Activated naive CD8-positive, alpha-beta T cell treated with anti-CD3 and anti-CD28 coated beads, Interleukin-2, amount 50 U/mL, for 16 hours (primary cell): Measurements from ENCODE around the gene RNF222.
"Not testable (repeated sequence)": the region's sequence is repeated elsewhere in the genome, so short reads cannot be mapped to it uniquely, and the experiment has no call there.

ENCODE experiments used
- DNase-seq: peaks from one replicate; pipeline ENCODE4 v3.0.0-alpha.2; 2020; ENCODE audit warnings: low read depth, low spot score

The RNF222 gene

GRCh38 chr17:8380049-8380448 is 17.6 kb downstream of the RNF222 start:
- no peak for DNase-seq

DNA sequence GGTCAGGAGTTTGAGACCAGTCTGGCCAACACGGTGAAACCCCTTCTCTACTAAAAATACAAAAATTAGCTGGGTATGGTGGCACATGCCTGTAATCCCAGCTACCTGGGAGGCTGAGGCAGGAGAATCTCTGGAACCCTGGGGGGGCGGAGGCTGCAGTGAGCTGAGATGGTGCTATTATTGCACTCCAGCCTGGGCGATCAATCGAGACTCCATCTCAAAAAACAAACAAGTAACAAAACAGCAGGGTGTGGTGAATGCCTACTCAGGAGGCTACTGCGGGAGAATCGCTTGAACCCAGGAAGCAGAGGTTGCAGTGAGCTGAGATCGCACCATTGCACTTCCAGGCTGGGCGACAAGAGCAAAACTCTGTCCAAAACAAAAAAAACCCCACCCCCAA is 19.5 kb downstream of the RNF222 start:
- DNase-seq: not testable (repeated sequence)

DNA sequence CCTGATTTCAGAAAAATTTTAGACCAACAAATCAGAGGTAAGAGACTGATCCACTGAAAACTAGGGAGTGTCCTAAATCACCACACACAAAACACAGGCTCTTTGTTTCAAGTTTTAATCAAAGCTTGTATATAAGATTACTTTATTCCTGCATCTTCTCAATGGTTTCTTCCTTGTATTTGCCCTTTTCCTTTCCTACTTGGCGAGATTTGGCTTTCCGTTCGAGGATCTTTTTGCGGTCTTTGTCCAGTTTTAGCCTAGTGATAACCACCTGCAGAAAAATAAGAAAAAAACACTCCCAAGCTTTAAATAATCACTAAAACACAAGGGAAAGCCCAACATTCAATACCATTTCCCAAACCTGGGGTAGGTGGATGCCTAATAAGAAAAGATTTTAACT is 20.2 kb downstream of the RNF222 start:
- no peak for DNase-seq

GRCh38 chr17:8376271-8377067 is 21.2 kb downstream of the RNF222 start, which contains the start of gene KRABD2:
TSS of gene KRABD2 (minus strand) at chr17:8376704.
- peak; percentile 86 for DNase-seq

GRCh38 chr17:8375738-8376259 is 21.8 kb downstream of the RNF222 start:
- DNase-seq: no peak

GRCh38 chr17:8373856-8374255 is 23.8 kb downstream of the RNF222 start:
- not testable (repeated sequence) for DNase-seq

DNA sequence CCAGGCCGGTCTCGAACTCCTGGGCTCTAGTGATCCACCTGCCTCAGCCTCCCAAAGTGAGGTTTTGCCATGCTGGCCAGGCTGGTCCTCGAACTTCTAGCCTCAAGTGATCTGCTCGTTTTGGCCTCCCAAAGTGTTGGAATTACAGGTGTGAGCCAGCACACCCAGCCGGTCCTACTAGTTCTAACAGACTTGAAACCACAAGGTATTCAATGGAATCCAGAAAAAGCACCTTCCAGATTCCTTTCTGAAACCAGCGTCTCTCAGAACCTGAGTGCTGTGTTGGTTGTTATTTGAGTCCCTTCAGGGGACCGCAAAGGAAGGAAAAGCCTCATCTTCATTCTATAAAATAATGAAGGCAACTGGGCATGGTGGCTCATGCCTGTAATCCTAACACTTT is 25.2 kb downstream of the RNF222 start:
- no peak for DNase-seq

DNA sequence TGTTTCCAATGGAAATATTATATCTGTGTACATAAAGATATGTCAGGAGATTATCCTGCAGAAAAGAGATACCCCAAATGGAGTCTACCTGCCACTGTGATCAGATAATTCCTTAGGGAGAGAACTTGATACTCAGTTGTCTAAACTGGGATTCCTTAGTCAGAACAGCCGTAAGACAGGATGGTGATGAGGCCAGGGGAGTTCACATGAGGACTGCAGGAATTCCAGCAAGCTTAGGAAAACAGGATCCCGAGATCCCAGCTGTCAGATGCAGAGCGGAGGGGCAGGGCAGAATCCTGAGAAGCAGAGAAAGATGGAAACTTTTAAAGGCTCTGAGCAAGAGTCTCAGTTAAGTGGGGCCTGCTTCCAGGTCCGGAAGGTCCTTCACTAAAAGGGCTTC is 25.8 kb downstream of the RNF222 start:
- no peak for DNase-seq

- DNase-seq: no peak
Measured at GRCh38 chr17:8369944-8370343, 27.7 kb downstream of the RNF222 start.

GRCh38 chr17:8368193-8368592 is 29.4 kb downstream of the RNF222 start:
- DNase-seq: no peak

DNA sequence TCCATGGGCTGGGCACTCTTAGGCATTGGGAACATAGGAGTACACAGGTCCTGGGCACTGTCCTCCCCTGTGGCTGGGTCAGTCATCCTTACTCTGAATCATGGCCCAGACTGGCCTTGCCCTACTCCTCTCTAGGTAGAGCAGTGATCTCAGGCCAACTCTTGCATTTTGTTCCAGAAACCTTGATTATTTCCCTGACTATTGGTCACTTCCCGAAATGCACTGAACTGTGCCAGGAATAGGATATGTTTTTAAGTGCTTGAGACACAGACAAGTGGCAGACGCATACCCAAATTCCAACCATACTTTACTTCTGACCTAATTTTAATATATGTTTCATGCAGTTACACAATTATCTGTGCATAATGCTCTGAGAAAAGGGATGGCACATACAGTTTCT is 31.4 kb downstream of the RNF222 start:
- no peak for DNase-seq

GRCh38 chr17:8365143-8365542 is 32.5 kb downstream of the RNF222 start:
- no peak for DNase-seq

DNA sequence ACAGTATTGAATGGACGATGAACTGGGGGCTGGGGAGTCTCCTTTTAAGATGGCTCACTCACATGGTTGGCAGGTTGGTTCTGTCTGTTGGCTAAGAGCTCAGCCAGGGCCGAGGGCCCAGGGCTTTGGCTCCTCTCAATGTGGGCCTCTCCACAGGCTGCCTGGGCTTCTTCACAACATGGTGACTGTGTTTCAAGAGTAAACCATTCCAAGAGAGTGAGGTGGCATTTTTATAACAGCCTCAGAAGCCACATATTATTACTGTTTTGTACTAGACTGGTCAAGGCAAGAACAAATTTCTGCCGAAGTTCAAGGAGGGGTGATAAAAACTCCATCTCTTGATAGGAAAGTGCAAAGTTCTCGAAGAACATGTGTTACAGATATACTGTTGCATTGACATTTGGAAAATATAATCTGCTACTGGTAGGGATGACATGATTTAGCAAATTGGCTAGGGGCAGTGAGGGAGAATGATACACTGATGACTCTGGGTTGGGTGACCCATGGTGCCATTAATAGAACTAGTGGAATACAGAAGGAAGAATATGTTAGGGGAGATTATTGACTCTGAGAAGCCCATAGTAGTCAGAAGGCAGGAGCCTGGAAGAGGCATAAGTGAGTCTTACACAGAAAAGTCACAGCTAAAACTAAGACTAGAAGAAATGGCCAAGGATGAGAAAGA is 34.8 kb downstream of the RNF222 start:
- no peak for DNase-seq

- no peak for DNase-seq
Measured at GRCh38 chr17:8360751-8361150, 36.9 kb downstream of the RNF222 start.

DNA sequence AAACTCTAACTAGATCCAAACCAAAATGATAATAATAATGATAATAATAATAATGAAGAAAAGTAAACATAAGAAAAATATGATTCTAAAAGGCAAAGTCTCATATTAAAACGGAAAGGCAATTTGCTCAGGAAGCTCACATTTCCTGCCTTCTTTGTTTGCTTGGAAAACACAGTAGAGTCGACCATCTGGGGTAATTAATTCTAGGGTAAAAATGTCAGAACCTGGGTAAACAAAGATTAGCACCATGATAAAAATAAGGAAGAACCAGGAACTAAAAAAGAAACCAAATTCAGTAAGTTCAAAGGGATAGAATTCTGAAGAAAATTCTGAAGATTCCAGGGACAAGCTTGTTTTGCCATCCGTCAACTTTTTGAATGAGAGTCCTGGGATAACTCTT is 37.4 kb downstream of the RNF222 start:
- no peak for DNase-seq

- DNase-seq: no peak
Measured at GRCh38 chr17:8359769-8360168, 37.9 kb downstream of the RNF222 start.

DNA sequence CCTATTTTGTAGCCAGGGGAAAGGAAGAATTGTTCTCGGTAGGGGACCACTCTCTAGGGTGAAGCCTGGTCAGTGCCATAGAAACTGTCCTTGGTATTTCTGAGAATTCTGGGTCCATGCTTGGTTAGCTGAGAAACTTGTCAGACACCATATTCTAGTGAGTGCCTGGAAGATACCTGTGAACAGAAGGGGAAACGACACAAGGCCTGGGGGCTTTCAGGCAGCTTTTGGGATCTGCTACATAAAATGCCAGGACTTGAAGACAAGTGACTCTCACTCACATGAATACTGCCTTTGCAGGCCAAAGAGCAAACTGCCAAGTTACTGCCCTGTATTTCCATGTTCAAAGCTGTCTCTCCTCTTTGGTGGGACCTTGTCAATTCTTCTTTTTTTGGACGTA is 39.7 kb downstream of the RNF222 start:
- DNase-seq: no peak

DNA sequence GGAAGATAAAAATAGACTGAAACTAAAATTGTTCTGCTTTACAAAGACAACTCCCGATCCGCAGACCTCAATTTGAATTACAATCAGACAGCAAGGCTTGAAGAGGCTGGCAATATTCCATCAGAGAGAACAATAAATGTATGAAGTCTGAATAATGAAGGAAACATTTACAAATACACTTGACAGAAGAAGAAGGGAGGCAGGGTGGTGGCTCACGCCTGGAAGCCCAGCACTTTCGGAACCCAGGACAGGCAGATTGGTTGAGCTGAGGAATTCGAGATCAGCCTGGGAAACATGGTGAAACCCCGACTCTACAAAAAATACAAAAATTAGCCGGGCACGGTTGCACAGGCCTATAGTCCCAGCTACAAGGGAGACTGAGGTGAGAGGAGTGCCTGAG is 43.4 kb downstream of the RNF222 start:
- no peak for DNase-seq

DNA sequence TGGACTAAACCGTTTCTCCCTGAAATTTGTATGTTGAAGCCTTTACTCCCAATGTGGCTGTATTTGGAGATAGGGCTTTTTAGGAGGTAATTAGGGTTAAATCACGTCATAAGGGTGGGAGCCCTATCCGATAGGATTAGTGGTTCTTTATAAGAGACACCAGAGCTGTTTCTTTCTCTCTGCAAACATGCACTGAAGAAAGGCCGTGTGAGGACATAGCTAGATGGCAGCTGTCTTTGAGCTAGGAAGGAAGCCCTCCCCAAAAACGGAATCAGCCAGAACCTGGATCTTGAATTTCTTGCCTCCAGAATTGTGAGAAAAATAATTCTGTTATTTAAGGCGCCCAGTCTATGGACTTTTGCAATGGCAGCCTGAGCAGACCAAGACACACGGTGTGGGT is 43.9 kb downstream of the RNF222 start:
- no peak for DNase-seq

GRCh38 chr17:8350339-8350738 is 47.3 kb downstream of the RNF222 start:
- no peak for DNase-seq

- DNase-seq: not testable (repeated sequence)
Measured at GRCh38 chr17:8347001-8347400, 50.6 kb downstream of the RNF222 start.

DNA sequence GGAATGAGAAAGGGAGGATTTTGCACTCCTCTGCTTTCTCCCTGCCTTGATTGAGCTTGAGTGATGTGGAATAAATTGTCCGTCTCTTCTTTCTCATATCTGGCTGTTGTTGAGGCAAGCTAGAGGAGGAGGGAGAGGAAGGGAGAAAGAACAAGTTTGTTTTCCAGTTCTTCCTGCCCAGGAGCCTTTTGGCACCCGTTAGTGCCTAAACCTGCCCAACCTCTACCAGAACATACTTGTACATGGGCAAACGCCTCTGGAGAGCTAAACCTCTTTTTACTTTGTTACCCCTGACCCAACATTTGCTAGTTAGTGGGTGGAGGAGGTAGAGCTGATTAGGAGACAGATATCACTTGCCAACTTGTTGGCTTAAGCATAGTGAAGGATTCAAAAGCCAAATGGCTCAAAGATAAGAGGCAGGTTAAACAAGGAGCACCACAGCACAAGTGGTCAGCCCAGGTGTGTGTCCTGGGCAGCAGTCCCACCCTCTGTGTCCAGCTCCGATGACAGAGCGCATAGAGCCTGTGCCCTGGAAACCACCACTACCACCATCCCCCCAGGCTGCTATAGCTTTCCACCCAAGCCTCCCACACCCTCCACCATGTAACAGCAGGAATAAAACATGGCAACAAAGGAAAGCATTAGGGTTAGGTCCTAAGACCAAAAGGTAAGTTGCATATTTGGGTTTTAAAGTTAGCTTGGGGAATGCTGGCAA is 51.5 kb downstream of the RNF222 start:
- DNase-seq: no peak
